ENCODE results near the gene ZNF77.

DNA sequence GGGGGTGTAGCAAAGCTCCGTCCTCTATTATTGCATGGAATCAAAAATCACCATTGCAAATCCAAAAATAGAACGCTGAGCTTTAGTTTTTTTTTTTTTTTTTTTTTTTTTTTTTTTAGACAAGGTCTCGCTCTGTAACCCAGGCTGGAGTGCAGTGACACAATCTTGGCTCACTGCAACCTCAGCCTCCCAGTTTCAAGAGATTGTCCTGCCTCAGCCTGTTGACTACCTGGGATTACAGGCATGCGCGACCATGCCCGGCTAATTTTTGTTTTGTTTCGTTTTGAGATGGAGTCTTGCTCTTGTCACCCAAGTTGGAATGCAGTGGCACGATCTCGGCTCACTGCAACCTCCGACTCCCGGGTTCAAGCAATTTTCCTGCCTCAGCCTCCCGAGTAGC lies 15.3 kb upstream of the ZNF77 start:
- no peak for TF ChIP-seq SUZ12 (IDR thresholded peaks at IDR 0.05)
- no peak for TF ChIP-seq SP1 (IDR thresholded peaks at IDR 0.05)
- no peak for TF ChIP-seq FOXA1 (IDR thresholded peaks at IDR 0.05)
- TF ChIP-seq HDGF (IDR thresholded peaks at IDR 0.05; ENCODE audit: borderline replicate concordance) = no peak
- TF ChIP-seq BHLHE40 (IDR thresholded peaks at IDR 0.05; ENCODE audit: borderline replicate concordance) = no peak
- TF ChIP-seq CTBP1 (IDR thresholded peaks at IDR 0.05; ENCODE audit: borderline replicate concordance) = no peak
- TF ChIP-seq FOXK2 (IDR thresholded peaks at IDR 0.05) = no peak
- no peak for TF ChIP-seq FOXM1 (IDR thresholded peaks at IDR 0.05; ENCODE audit: borderline replicate concordance)
- TF ChIP-seq, protein P1, sequence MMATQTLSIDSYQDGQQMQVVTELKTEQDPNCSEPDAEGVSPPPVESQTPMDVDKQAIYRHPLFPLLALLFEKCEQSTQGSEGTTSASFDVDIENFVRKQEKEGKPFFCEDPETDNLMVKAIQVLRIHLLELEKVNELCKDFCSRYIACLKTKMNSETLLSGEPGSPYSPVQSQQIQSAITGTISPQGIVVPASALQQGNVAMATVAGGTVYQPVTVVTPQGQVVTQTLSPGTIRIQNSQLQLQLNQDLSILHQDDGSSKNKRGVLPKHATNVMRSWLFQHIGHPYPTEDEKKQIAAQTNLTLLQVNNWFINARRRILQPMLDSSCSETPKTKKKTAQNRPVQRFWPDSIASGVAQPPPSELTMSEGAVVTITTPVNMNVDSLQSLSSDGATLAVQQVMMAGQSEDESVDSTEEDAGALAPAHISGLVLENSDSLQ (IDR thresholded peaks at IDR 0.05) = no peak
- TF ChIP-seq ARNT (IDR thresholded peaks at IDR 0.05) = no peak
